ENCODE data around the gene GRPEL2.

DNA sequence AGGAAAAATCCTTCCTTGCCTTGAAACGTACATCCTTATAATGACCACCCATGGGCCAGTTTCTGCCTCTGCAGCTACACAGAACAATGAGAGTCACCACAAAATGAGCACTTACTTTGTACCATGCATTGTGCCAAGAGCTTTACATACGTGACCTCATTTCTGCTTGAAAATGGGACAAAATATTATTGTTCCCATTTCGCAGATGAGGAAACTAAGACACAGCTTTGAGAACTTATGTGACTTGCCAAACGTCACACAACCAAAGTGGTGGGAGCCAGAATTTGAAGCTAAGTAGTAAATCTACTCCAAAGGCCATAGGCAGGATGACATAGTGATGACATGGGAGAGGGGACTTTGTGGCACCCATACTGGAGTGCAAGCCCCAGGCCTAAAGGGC lies 34.8 kb upstream of the GRPEL2 start:
- TF ChIP-seq, protein P1, sequence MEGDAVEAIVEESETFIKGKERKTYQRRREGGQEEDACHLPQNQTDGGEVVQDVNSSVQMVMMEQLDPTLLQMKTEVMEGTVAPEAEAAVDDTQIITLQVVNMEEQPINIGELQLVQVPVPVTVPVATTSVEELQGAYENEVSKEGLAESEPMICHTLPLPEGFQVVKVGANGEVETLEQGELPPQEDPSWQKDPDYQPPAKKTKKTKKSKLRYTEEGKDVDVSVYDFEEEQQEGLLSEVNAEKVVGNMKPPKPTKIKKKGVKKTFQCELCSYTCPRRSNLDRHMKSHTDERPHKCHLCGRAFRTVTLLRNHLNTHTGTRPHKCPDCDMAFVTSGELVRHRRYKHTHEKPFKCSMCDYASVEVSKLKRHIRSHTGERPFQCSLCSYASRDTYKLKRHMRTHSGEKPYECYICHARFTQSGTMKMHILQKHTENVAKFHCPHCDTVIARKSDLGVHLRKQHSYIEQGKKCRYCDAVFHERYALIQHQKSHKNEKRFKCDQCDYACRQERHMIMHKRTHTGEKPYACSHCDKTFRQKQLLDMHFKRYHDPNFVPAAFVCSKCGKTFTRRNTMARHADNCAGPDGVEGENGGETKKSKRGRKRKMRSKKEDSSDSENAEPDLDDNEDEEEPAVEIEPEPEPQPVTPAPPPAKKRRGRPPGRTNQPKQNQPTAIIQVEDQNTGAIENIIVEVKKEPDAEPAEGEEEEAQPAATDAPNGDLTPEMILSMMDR (IDR thresholded peaks at IDR 0.05) = no peak
- TF ChIP-seq EP300 (IDR thresholded peaks at IDR 0.05) = no peak

Data from ovary (tissue), 3 donors.